IPS-15b (cell line): ENCODE measurements around the gene CMKLR1.

Experiments used
- H3K27me3 ChIP-seq: one replicate; pipeline ENCODE4 v1.6.1; 2013; ENCODE audit warnings: low read length; ENCODE audit not compliant: control insufficient read depth, insufficient read depth
- H3K36me3 ChIP-seq: one replicate; pipeline ENCODE4 v1.6.1; 2013; ENCODE audit warnings: low read length; ENCODE audit not compliant: control insufficient read depth, insufficient read depth
- H3K4me1 ChIP-seq: one replicate; pipeline ENCODE4 v1.6.1; 2013; ENCODE audit warnings: mild to moderate bottlenecking, low read length; ENCODE audit not compliant: control insufficient read depth, insufficient read depth
- H3K4me3 ChIP-seq: one replicate; pipeline ENCODE4 v1.5.1; 2013; ENCODE audit warnings: low read depth, low read length
- H3K9ac ChIP-seq: one replicate; pipeline ENCODE4 v1.6.1; 2013; ENCODE audit warnings: low read depth, mild to moderate bottlenecking, low read length
- H3K9me3 ChIP-seq: one replicate; pipeline ENCODE4 v1.6.1; 2013; ENCODE audit warnings: mild to moderate bottlenecking, low read length; ENCODE audit not compliant: control insufficient read depth, insufficient read depth

CMKLR1 gene

DNA sequence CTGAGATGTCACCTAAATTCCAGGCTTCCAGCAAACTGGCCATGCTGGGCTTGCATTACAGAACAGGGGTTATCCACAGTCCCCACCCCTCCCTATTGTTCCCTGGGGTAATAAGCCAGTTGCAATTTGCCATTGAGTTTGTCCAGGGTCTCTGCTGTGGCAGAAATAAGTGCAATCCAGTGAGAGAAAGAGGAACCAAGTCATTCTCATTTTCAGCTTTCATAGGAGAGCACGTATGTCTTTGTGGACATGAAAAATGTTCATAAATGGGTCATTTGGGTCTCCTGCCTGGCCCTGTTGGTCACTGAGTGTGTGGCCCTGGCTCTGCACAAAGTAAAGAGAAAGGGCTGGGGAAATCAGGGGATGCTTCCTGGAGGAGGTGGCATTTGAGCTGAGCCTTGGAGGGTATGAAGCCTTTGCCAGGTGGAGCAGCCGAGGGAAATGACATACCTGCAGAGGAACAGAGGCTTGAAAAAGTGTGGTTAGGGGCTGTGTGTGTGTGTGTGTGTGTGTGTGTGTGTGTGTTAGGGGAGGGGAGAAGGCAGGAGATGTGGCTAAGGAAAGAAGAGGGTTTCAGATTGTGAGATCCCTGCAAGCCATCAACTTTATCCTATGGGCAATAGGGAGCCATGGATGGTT, 29.3 kb downstream of the CMKLR1 start:
- Histone ChIP-seq H3K9me3 (no peaks in the 10 kb centered on the region), H3K9ac (no peak overlapping the region), H3K4me1 (peaks cover 5% of the 10 kb centered on the region), H3K36me3 (no peaks in the 10 kb centered on the region), H3K4me3 (no peak overlapping the region), H3K27me3 (no peaks in the 10 kb centered on the region)

GRCh38 chr12:108308395-108309085, 30.6 kb downstream of the CMKLR1 start:
- Histone ChIP-seq H3K4me3 (no peak overlapping the region), H3K9ac (no peak overlapping the region), H3K36me3 (no peaks in the 10 kb centered on the region), H3K27me3 (no peaks in the 10 kb centered on the region), H3K9me3 (no peaks in the 10 kb centered on the region), H3K4me1 (peaks cover 12% of the 10 kb centered on the region)

- Histone ChIP-seq H3K4me1 (peaks cover 18% of the 10 kb centered on the region), H3K36me3 (no peaks in the 10 kb centered on the region), H3K9me3 (no peaks in the 10 kb centered on the region), H3K4me3 (no peak overlapping the region), H3K9ac (no peak overlapping the region), H3K27me3 (no peaks in the 10 kb centered on the region)
These were observed 32.1 kb downstream of the CMKLR1 start for GRCh38 chr12:108307006-108307405.

DNA sequence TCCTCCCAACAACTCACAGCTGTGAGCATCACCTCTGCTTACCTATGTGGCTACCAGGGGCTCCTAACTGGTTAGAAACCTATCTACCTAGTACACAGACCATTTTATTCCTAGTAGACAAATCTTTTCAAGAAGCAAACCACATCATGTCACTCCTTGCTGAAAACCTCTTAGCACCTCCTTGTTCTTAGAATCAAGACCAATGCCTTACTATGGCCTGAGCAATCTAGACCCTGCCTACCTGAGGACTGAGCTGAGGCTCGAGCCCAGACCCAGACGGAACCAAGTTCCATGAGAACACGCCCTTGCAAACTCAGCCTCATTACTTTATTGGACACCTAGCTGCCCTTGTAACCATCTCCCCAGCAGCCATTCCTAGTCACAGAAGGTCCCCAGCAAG, 32.6 kb downstream of the CMKLR1 start:
- Histone ChIP-seq H3K9ac (no peak overlapping the region), H3K4me1 (peaks cover 18% of the 10 kb centered on the region), H3K36me3 (no peaks in the 10 kb centered on the region), H3K27me3 (no peaks in the 10 kb centered on the region), H3K9me3 (no peaks in the 10 kb centered on the region), H3K4me3 (no peak overlapping the region)

DNA sequence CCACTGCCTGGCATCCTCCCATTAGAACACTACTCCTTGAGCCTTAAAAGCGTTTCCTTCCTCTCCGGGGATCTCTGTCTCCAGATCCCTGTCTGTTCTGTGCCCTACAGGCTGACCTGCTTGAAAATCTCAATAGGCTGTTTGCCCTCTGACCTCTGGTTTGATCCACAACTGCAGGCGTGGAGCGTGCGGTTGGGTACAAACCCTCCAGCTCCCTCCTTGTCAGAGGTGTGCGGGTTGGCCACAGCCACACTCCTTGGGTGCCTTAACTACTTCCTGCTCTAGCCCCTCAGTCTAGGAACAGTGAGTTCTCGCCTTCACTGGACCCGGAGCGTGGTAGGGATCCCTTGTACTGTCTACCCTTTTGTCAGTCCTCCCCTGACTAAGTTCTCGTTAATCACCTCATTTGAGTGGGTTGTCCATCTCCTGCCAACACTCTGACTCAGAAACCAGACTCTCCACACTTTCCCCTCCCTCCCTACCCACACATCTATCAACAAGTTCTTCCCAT, 33.1 kb downstream of the CMKLR1 start:
- Histone ChIP-seq H3K4me1 (peaks cover 18% of the 10 kb centered on the region), H3K4me3 (no peak overlapping the region), H3K27me3 (no peaks in the 10 kb centered on the region)

GRCh38 chr12:108305520-108305919, 33.6 kb downstream of the CMKLR1 start:
- Histone ChIP-seq H3K27me3 (no peaks in the 10 kb centered on the region), H3K4me3 (no peak overlapping the region), H3K9ac (no peak overlapping the region), H3K36me3 (no peaks in the 10 kb centered on the region), H3K9me3 (no peaks in the 10 kb centered on the region), H3K4me1 (peaks cover 18% of the 10 kb centered on the region)

More for the DNA sequence above, 33.1 kb downstream of the CMKLR1 start:
- Histone ChIP-seq H3K9ac (no peak overlapping the region), H3K9me3 (no peaks in the 10 kb centered on the region), H3K36me3 (no peaks in the 10 kb centered on the region)

GRCh38 chr12:108304633-108305032, 34.5 kb downstream of the CMKLR1 start:
- Histone ChIP-seq H3K9me3 (no peaks in the 10 kb centered on the region), H3K4me1 (peaks cover 18% of the 10 kb centered on the region), H3K36me3 (no peaks in the 10 kb centered on the region), H3K4me3 (no peak overlapping the region), H3K27me3 (no peaks in the 10 kb centered on the region), H3K9ac (peak overlapping the region; percentile 16)

GRCh38 chr12:108303703-108304102, 35.4 kb downstream of the CMKLR1 start:
- H3K4me1 ChIP-seq: peaks cover 18% of the 10 kb centered on the region
- no peaks in the 10 kb centered on the region for H3K9me3 ChIP-seq
- no peaks in the 10 kb centered on the region for H3K27me3 ChIP-seq
- no peak overlapping the region for H3K4me3 ChIP-seq
- no peak overlapping the region for H3K9ac ChIP-seq
- no peaks in the 10 kb centered on the region for H3K36me3 ChIP-seq

DNA sequence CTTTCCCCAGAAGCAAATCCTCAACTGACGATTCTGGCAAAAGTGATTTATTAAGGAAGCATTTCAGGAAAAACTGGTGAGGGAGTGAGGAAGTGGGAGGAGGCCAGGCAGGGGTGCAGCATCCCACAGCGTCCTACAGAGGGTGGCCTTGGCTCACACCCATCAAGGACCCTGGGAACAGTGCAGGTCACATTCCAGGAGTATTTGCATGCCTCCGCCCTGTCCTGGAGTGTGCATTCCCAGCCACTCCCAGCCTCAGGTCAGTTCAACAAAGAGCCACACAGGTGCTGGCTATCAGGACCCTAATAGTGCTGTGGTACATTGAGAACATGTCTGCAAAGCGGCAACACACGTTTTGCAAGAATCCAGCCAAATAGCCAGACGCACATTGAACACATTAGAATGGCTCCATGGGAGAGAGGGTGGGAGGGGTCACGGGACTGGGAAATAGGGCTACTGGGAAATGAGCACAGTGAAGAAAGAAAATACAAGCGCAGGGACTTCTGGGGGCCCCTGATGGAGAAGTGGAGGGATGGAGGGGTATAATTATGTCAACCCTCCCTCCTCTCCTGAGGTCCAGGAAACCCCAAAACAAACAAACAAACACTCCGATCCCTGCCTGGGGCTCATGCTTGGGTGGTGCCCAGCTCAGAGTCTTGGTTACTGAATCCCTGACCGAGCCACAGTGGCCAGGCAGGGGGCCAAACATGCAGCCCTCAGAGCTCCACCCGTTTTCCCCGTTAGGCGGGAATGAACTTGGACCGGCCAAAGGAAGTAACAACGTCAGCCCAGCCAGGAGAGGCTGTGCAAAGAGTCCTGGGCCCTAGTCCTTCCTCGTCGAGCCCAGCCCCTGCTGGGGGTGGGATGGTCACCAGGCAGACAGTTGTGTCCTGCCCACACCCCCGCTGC, 36.5 kb downstream of the CMKLR1 start:
- no peaks in the 10 kb centered on the region for H3K36me3 ChIP-seq
- H3K4me1 ChIP-seq: peaks cover 18% of the 10 kb centered on the region
- H3K9me3 ChIP-seq: no peaks in the 10 kb centered on the region
- H3K4me3 ChIP-seq: no peak overlapping the region
- no peaks in the 10 kb centered on the region for H3K27me3 ChIP-seq
- no peak overlapping the region for H3K9ac ChIP-seq

DNA sequence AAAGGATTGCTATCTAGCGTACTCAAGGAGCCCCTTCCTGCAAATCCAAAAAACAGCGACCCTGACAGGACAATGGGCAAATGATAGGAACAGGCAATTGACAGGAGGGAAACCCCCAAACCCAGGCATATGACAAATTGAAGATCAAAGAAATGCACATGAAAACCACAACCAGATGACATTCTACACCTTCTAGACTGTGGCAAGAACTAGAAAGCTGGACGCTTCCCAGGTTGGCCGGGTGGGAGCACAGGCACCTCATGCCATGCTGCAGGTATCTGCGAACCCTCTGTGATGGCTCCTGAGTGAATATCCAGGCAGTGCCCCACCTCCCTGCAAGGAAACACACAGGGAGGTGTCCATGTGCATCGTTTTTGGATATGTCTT, 37.1 kb downstream of the CMKLR1 start:
- Histone ChIP-seq H3K27me3 (no peaks in the 10 kb centered on the region), H3K9me3 (no peaks in the 10 kb centered on the region), H3K4me1 (peaks cover 18% of the 10 kb centered on the region), H3K9ac (no peak overlapping the region), H3K36me3 (no peaks in the 10 kb centered on the region), H3K4me3 (no peak overlapping the region)

DNA sequence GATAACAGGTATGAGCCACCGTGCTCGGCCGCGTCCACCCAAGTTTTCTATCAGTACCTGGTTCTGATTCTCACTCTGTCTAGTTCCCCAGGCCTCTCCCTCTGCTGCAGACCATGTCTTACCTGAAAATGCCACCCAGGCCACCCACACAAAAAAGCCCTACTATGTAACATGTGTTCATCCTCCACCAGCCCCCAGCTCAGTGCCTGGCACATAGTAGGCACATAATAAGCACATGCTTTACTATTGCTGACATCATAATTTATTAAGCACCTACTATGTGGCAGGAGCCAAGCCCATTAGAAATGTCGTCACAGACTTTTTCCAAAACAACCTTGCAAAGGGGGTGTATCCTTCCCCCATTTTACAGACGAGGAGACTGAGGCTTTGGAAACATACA, 37.8 kb downstream of the CMKLR1 start:
- Histone ChIP-seq H3K36me3 (no peaks in the 10 kb centered on the region), H3K4me1 (peaks cover 18% of the 10 kb centered on the region), H3K27me3 (no peaks in the 10 kb centered on the region), H3K4me3 (no peak overlapping the region), H3K9me3 (no peaks in the 10 kb centered on the region), H3K9ac (no peak overlapping the region)
